ENCODE data around the gene GPX3. TPM values are rescaled to one million over a fixed set of nuclear protein-coding genes. Genes with fewer than 3 reads are reported as not detected.
A peak's percentile ranks its signal among the peaks of the same experiment; 100 is the strongest.

GPX3 gene
- total RNA-seq, 1 experiment from 2014 or later = 5.6 TPM

DNA sequence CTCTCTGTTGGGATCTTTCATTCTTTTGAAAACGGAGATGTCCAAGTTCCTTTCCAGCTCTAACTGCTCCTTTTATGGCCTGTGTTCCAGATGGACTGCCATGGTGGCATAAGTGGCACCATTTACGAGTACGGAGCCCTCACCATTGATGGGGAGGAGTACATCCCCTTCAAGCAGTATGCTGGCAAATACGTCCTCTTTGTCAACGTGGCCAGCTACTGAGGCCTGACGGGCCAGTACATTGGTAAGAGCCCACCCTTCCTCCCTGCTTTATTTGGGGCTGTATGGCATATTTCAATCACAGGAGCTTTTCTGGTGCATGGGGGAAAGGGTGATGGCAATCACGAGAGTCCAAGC lies 4.8 kb downstream of the GPX3 start:
- Histone ChIP-seq H3K27me3 (no peaks in the 10 kb centered on the region), H3K4me3 (no peak overlapping the region), H3K36me3 (peaks cover 30% of the 10 kb centered on the region), H3K9me3 (no peaks in the 10 kb centered on the region)
- DNase-seq = no peak

DNA sequence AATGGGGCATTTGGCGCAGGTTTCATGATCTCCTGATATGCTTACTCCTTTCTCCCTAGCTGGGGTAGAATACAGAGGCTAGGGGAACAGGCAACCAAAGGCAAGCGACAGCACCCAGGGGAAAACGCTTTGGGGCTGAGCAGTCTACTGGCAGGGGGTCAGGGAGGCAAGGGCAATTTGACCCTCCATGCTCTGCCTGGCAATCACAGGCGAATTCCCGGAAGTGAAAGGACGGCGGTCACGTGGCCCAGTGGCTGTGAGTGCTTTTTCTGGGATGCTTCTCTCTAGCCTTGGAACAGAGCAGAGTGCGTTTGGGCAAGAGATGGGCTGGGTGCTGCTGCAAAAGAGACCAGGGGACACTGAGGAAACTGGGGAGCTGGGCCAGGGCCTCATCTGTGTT lies 5.7 kb downstream of the GPX3 start:
- H3K9me3 ChIP-seq = no peaks in the 10 kb centered on the region
- H3K36me3 ChIP-seq = peaks cover 31% of the 10 kb centered on the region
- DNase-seq = no peak
- H3K4me3 ChIP-seq = no peak overlapping the region
- H3K27me3 ChIP-seq = no peaks in the 10 kb centered on the region

DNA sequence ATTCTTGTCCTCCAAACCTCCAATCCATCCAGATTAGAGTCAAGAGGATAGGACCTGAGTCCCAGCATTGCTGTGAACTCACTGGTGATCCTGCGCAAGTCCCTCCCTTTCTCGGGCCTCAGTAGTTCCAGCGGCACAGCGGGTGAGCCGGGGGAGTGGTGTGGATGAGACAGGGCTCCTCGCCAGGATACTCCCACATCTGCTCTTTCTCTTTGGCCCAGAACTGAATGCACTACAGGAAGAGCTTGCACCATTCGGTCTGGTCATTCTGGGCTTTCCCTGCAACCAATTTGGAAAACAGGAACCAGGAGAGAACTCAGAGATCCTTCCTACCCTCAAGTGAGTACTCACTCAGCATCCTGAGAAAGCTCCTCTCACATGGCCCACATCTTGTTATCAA lies 6.3 kb downstream of the GPX3 start:
- H3K27me3 ChIP-seq = no peaks in the 10 kb centered on the region
- no peak for DNase-seq
- no peak overlapping the region for H3K4me3 ChIP-seq
- no peaks in the 10 kb centered on the region for H3K9me3 ChIP-seq
- H3K36me3 ChIP-seq = peaks cover 32% of the 10 kb centered on the region

DNA sequence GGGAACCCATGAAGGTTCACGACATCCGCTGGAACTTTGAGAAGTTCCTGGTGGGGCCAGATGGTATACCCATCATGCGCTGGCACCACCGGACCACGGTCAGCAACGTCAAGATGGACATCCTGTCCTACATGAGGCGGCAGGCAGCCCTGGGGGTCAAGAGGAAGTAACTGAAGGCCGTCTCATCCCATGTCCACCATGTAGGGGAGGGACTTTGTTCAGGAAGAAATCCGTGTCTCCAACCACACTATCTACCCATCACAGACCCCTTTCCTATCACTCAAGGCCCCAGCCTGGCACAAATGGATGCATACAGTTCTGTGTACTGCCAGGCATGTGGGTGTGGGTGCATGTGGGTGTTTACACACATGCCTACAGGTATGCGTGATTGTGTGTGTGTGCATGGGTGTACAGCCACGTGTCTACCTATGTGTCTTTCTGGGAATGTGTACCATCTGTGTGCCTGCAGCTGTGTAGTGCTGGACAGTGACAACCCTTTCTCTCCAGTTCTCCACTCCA lies 7.6 kb downstream of the GPX3 start:
- Histone ChIP-seq H3K27me3 (no peaks in the 10 kb centered on the region), H3K4me3 (no peak overlapping the region), H3K36me3 (peaks cover 43% of the 10 kb centered on the region), H3K9me3 (no peaks in the 10 kb centered on the region)
- DNase-seq = no peak

DNA sequence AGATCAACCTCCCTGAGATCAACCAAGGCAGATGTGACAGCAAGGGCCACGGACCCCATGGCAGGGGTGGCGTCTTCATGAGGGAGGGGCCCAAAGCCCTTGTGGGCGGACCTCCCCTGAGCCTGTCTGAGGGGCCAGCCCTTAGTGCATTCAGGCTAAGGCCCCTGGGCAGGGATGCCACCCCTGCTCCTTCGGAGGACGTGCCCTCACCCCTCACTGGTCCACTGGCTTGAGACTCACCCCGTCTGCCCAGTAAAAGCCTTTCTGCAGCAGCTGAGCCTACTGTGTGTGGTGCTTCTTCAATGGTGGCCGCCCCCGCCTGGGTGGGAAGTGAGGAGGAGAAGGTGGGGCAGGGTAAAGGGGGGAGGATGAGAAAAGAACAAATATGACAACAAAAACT lies 8.3 kb downstream of the GPX3 start:
- peaks cover 45% of the 10 kb centered on the region for H3K36me3 ChIP-seq

DNA sequence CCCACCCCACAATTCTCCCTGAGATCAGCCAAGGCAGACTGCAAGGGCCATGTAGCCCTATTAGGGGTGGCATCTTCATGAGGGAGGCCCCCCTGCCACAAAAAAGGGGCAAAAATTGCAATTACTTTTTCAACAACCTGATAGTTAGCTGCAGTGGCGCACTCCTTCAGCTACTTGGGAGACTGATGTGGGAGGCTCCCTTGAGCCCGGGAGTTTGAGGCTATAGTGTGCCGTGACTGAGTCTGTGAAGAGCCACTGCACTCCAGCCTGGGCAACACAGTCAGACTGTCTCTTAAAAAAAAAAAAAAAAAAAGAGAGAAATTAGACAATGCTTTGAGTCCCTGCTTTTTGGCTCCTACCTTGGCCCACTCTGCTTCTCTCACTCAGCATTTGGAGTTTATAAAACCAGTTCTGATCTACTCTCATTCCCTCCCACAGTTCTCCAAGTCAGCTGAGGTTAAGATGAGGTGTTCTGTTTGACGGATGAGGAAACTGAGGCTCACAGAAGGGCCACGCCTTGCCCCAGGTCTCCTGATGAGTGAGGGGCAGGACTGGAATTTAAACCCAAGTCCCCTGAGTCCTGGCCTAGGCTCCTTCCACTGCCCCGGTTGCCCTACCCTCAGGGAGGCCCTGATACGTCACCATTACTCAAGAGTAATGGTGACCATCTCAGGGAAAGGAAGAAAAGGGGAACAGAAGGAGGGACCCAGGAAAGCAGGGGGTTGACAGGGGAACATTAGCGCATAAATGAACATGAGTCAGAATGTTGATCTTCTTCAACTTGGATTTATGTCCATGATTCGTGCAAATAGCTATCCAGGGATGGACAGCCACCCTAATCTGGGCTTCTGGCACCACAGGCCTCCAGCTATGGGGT lies 9.0 kb downstream of the GPX3 start:
- Histone ChIP-seq H3K9me3 (no peaks in the 10 kb centered on the region), H3K27me3 (no peaks in the 10 kb centered on the region), H3K36me3 (peaks cover 47% of the 10 kb centered on the region), H3K4me3 (no peak overlapping the region)
- DNase-seq = no peak

More for the DNA sequence above, 8.3 kb downstream of the GPX3 start:
- H3K9me3 ChIP-seq = no peaks in the 10 kb centered on the region
- no peak overlapping the region for H3K4me3 ChIP-seq
- DNase-seq = no peak
- no peaks in the 10 kb centered on the region for H3K27me3 ChIP-seq

DNA sequence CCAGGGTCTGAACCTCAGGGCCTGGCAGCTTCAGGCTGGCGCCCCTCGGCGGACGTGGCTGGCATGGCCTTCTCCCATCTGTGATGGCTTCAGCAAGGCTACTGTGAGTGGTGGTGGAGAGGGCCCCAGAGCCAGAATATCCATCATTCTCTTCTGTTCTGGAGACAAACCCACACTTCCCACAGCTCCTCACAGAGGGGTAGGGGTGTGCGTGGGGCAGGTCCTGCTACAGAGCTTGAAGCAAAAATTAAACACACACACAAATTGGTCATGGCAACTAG lies 9.6 kb downstream of the GPX3 start:
- H3K27me3 ChIP-seq = no peaks in the 10 kb centered on the region
- H3K4me3 ChIP-seq = no peak overlapping the region
- H3K9me3 ChIP-seq = no peaks in the 10 kb centered on the region
- DNase-seq = no peak
- peaks cover 53% of the 10 kb centered on the region for H3K36me3 ChIP-seq

DNA sequence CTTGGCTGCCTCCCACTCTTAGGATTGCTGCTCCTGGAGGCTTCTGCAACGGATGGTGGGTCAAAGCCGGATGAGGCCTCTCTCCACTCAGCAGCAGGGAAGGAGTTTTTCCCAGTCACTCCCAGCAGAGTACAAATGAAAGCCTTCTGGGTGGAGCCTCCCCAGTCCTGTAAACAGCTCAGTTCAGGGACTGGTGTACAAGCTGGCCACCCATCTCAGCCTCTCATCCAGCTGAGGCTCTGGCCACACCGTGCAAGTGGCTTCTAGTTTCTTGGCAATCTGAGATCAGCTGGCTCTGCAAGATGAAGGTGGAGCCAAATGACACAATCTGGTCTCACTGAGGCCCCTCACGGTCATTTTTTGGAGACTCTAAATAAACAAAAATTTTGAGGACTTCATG lies 10.0 kb downstream of the GPX3 start:
- H3K27me3 ChIP-seq = no peaks in the 10 kb centered on the region
- H3K36me3 ChIP-seq = peaks cover 55% of the 10 kb centered on the region
- no peak overlapping the region for H3K4me3 ChIP-seq
- peak; percentile 39 for DNase-seq
- H3K9me3 ChIP-seq = no peaks in the 10 kb centered on the region

DNA sequence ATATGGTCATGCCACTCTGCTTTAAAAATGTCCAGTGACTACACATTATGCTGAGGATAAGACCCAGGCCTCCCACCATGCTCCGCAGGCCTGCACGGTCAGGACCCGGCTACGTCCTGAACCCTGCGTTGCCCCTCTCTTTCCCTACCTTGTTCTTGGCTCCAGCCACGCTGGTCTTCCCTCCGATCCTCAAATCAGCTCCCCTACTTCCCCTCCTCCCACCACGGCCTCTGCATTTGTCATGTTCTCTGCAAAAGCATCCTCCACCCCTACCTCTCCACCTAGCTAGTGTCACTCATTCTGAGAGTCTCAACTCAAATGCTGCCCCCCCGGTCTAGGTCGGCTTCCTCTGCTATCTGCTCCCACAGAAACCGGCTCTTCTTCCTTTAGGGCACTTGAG lies 11.2 kb downstream of the GPX3 start:
- no peak for DNase-seq
- H3K9me3 ChIP-seq = no peaks in the 10 kb centered on the region
- no peaks in the 10 kb centered on the region for H3K27me3 ChIP-seq
- peaks cover 65% of the 10 kb centered on the region for H3K36me3 ChIP-seq
- H3K4me3 ChIP-seq = no peak overlapping the region

DNA sequence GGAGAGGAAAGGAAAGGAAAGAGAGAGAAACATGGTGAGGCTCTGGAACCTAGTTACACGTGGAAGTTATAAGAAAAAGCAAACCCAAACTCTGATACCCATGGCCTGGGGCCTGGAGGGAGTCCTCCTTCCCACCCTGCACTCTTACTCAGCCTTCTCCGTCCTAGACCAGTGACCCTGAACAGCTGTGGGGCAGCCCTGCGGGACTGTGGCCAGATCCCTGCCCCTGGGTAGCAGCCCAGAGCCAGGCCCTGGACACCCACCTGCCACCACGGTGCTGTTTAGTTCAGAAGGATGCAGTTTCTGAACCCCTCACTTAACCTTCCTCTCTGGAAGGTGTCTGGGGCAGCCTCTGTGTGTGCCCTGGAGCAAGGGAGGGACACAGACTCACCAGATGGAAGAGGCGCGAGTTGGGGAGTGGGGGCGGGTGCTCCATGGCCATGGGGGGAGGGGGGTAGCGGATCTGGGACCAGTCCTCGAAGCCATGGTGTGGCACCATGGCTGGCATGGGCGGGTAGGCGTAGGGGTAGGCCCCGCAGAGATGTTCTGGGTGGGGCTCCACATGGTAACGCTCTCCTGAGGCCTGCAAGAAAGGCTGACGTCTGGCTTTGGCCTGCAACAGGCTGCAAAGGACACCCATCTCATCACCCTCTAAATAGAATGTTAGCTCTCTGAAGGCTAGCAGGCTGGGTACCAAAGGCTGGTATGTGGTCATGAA lies 13.0 kb downstream of the GPX3 start:
- Histone ChIP-seq H3K9me3 (no peaks in the 10 kb centered on the region), H3K4me3 (no peak overlapping the region), H3K36me3 (peaks cover 64% of the 10 kb centered on the region), H3K27me3 (no peaks in the 10 kb centered on the region)
- DNase-seq = no peak

DNA sequence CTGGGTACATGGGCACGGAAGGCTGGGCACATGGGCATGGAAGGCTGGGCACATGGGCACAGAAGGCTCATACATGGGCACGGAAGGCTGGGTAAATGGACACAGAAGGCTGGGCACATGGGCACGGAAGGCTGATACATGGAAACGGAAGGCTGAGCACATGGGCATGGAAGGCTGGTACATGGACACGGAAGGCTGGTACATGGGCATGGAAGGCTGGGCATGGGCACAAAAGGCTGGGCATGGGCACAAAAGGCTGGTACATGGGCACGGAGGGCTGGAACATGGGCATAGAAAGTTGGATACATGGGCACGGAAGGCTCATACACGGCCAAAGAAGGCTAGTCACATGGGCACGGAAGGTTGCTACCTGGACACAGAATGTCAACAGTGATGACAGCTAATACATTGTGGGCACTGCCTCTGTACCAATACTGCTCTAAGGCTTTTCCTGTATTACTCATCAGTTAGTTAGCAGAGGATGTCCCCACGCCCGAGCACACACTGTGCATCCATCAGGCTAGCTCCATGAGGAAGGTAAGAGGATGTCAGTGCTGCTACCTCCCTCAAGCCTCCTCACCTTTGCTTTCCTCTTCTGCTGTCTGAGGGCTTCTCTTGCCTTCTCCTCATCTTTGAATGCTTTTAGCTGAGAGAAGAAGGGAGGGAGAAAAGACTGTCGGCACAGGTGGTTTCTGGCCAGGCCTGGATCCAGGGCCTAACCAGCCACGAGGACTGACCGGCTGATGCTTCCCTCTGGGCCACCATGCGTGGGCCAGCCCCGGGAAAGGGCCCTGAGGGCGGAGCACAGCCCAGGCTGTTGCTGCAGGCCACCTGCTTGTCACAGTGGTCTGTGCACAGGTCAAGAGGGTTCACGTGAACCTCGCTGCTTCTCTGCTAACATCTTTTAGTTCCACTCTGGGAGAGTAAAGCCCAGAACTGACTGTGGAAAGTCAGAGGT lies 14.3 kb downstream of the GPX3 start:
- DNase-seq = no peak

DNA sequence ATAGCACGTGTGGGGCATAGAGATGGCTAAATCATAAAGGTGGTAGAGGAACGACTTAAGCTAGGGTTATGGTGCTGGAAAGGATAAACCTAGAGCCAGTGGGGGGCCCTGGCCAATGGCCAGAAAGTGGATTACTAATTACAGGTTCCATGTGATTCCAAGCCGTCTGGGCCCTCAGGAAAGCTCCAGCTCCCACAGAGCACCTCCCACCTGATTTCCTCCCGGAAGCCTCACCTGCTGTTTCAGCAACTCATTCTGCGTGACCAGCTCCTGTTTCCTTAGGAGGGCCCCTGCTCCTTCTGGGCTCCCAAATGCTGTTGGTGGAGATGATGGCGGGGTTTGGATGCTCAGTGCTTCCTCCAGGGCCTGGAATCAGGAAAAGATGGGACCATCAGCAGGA lies 16.2 kb downstream of the GPX3 start:
- DNase-seq = no peak
- no peaks in the 10 kb centered on the region for H3K9me3 ChIP-seq
- H3K27me3 ChIP-seq = no peaks in the 10 kb centered on the region
- peaks cover 70% of the 10 kb centered on the region for H3K36me3 ChIP-seq
- H3K4me3 ChIP-seq = no peak overlapping the region

More for the DNA sequence above, 14.3 kb downstream of the GPX3 start:
- H3K9me3 ChIP-seq = no peaks in the 10 kb centered on the region
- no peak overlapping the region for H3K4me3 ChIP-seq
- H3K27me3 ChIP-seq = no peaks in the 10 kb centered on the region
- peaks cover 64% of the 10 kb centered on the region for H3K36me3 ChIP-seq

DNA sequence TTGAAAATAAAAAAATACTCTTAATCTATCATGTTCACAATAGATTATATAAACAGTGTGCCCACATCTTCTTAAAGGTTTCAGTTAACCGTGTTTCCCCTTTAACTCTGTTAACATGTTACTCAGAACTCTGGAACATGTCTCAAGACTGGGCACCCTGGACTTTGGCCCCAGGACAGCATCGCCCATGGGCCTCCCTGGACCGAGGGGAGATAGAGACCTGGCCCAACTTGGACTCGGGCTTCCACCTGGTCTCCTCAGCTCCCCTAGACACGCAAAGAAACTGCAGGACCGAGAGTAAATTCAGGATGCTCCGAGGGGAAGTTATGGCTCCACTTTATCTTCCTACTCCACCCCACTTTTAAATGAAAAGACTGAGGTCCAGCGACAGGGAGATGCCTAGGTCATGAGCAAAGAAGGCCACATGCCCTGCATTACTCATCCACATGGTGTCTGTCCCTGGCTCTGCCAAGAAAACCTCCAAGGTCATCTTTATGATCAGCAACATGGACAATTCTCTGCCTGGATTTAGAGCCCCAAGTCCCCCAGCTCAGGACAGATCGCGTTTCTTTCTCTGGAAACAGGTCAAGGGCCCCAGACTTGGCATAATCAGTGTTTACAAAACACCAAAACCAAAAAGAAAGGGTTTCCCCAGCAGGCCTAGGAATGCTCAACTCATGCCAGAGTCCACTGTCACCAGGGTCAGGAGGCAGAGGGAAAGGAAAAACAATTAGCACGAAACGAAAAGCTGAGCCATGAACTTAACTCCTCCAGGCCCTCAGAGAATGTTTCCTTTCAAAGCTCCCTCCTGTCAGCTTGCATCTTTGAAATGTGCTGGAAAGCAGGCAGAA lies 17.4 kb downstream of the GPX3 start:
- peak; percentile 81 for DNase-seq
- no peaks in the 10 kb centered on the region for H3K27me3 ChIP-seq
- H3K4me3 ChIP-seq = no peak overlapping the region
- H3K9me3 ChIP-seq = no peaks in the 10 kb centered on the region
- peaks cover 70% of the 10 kb centered on the region for H3K36me3 ChIP-seq

DNA sequence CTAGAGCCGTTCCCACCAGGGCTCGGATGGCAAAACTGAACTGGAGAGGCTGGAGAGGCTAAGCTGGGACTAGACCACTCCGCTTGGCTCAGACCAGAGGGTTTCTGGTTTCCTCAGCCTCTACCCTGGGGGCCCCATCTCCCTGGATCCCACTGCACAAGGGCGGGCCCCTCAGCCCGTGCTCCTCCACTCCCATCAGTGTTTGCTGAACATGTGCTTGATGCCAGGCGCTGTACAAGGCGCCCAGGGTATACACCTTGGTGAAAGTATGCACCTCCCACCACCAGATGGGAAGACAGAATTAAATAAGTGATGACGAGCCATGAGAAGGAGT lies 18.0 kb downstream of the GPX3 start:
- no peaks in the 10 kb centered on the region for H3K27me3 ChIP-seq
- no peaks in the 10 kb centered on the region for H3K9me3 ChIP-seq
- peaks cover 76% of the 10 kb centered on the region for H3K36me3 ChIP-seq
- no peak overlapping the region for H3K4me3 ChIP-seq
- no peak for DNase-seq

DNA sequence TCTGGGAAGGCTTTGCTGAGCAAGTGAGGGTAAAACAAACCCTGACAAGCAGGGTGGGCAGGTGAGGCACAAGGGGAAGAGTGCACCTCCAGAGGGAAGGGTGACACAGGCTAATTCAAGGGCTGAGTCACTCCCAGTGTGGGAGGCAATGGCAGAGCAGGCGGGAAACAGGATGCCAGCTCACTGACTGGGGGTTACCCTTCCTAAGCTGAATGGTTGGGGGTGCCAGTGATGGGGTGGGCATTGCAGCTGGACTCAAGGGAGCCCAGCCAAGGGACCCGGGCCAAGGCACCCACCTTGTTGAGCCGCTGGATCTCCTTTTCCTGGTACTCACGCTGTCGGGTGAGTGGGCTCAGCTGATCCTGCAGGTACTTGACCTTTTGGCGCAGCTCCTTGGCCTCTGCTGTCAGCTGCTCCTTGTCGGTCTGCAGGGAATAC lies 18.4 kb downstream of the GPX3 start:
- Histone ChIP-seq H3K27me3 (no peaks in the 10 kb centered on the region), H3K36me3 (peaks cover 73% of the 10 kb centered on the region), H3K4me3 (no peak overlapping the region), H3K9me3 (no peaks in the 10 kb centered on the region)
- DNase-seq = peak; percentile 72

DNA sequence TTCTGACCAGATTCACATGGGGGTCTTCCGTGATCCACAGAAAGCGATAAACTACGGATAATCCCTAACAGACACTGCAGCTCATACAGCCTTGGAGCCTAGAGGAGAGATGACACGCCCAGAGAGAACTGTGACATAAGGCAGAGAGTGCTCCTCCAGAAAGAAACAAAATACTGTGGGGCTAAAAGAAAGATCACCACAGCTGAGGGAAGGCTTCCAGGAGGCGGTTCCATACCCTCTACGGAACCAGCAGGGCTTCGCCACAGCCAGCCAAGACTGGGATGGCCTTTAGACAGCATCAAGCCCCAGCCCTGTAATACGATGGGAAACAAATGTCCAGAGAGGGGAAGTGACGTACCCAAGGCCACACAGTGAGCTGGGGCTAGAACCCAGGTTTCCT lies 19.3 kb downstream of the GPX3 start:
- Histone ChIP-seq H3K9me3 (no peaks in the 10 kb centered on the region), H3K27me3 (no peaks in the 10 kb centered on the region), H3K4me3 (no peak overlapping the region), H3K36me3 (peaks cover 77% of the 10 kb centered on the region)
- DNase-seq = no peak
